Hepatocyte (in vitro differentiated cells): Measurements from ENCODE around the gene CNOT6L. TPM values are rescaled to one million over a fixed set of nuclear protein-coding genes. Genes with fewer than 3 reads are reported as not detected.

Experiments
- DNase-seq: peaks from one replicate; pipeline ENCODE4 v3.0.0-alpha.2; 2016; ENCODE audit warnings: low spot score
- H2AFZ ChIP-seq: fragments of 200-600 bp; sonication (generic); 2 replicates; pipeline ENCODE4 v1.6.0; 2016; ENCODE audit warnings: antibody characterized with exemption, mild to moderate bottlenecking
- H3K27ac ChIP-seq: fragments of 200-600 bp; sonication (generic); 2 replicates; pipeline ENCODE4 v1.5.1; 2016; ENCODE audit warnings: mild to moderate bottlenecking
- H3K27me3 ChIP-seq: fragments of 200-600 bp; sonication (generic); 2 replicates; pipeline ENCODE4 v1.6.1; 2016
- H3K36me3 ChIP-seq: fragments of 200-600 bp; sonication (generic); replicated peaks from 2 replicates; pipeline ENCODE4 v1.5.1; 2016; ENCODE audit warnings: low read depth; ENCODE audit not compliant: insufficient read depth
- H3K4me1 ChIP-seq: fragments of 200-600 bp; sonication (generic); 2 replicates; pipeline ENCODE4 v1.5.1; 2016; ENCODE audit warnings: mild to moderate bottlenecking, moderate library complexity; ENCODE audit not compliant: insufficient read depth
- H3K4me2 ChIP-seq: fragments of 200-600 bp; sonication (generic); 2 replicates; pipeline ENCODE4 v1.6.0; 2016
- H3K4me3 ChIP-seq: fragments of 200-600 bp; sonication (generic); 2 replicates; pipeline ENCODE4 v1.5.1; 2016; ENCODE audit warnings: mild to moderate bottlenecking
- H3K79me2 ChIP-seq: fragments of 200-600 bp; sonication (generic); 2 replicates; pipeline ENCODE4 v1.6.0; 2017; ENCODE audit warnings: mild to moderate bottlenecking
- H3K9me2 ChIP-seq: fragments of 200-600 bp; sonication (generic); replicated peaks from 2 replicates; pipeline ENCODE4 v1.6.0; 2017; ENCODE audit warnings: mild to moderate bottlenecking; ENCODE audit not compliant: insufficient read depth
- H3K9me3 ChIP-seq: fragments of 200-600 bp; sonication (generic); 2 replicates; pipeline ENCODE4 v1.5.1; 2016; ENCODE audit warnings: low read depth, mild to moderate bottlenecking
- H4K20me1 ChIP-seq: fragments of 200-600 bp; sonication (generic); 2 replicates; pipeline ENCODE4 v1.6.0; 2016; ENCODE audit warnings: mild to moderate bottlenecking; ENCODE audit not compliant: insufficient read depth, poor library complexity, severe bottlenecking
- CTCF ChIP-seq: fragments of 200-600 bp; sonication (generic); IDR thresholded peaks from 2 replicates; pipeline ENCODE4 v1.5.1; 2016; ENCODE audit warnings: antibody characterized with exemption, mild to moderate bottlenecking; ENCODE audit not compliant: poor library complexity
- EZH2 ChIP-seq: fragments of 200-600 bp; sonication (generic); IDR thresholded peaks from 2 replicates; pipeline ENCODE4 v1.6.1; 2016; ENCODE audit warnings: antibody characterized with exemption, mild to moderate bottlenecking, borderline replicate concordance
- EZH2phosphoT487 ChIP-seq: fragments of 200-600 bp; sonication (generic); IDR thresholded peaks from one replicate; pipeline ENCODE4 v1.6.1; 2018; ENCODE audit warnings: antibody characterized with exemption, mild to moderate bottlenecking, low read depth, moderate library complexity; ENCODE audit not compliant: unreplicated experiment, severe bottlenecking
- WGBS: methylation state at CpG from one replicate; pipeline ENCODE4 v1.1.6; 2016; ENCODE audit warnings: low lambda C conversion rate; ENCODE audit errors: missing lambda C conversion rate; 5-methylcytosine and 5-hydroxymethylcytosine counted together
- polyA plus RNA-seq: library from polyadenylated mRNA; unstranded; fragments of >200 nt; fragmentation: Nextera tagmentation; extraction: Ambion mirVana; gene quantifications from 2 replicates; pipeline ENCODE4 v1.2.1, GENCODE V29; 2016
- total RNA-seq: library from RNA; depleted of rRNA; stranded (reverse); fragments of >200 nt; gene quantifications from 2 replicates; pipeline ENCODE4 v1.2.3, GENCODE V29; 2014

The CNOT6L gene
- total and polyA plus RNA-seq, 2 experiments from 2014 or later: 7.7 to 20.4 TPM

DNA sequence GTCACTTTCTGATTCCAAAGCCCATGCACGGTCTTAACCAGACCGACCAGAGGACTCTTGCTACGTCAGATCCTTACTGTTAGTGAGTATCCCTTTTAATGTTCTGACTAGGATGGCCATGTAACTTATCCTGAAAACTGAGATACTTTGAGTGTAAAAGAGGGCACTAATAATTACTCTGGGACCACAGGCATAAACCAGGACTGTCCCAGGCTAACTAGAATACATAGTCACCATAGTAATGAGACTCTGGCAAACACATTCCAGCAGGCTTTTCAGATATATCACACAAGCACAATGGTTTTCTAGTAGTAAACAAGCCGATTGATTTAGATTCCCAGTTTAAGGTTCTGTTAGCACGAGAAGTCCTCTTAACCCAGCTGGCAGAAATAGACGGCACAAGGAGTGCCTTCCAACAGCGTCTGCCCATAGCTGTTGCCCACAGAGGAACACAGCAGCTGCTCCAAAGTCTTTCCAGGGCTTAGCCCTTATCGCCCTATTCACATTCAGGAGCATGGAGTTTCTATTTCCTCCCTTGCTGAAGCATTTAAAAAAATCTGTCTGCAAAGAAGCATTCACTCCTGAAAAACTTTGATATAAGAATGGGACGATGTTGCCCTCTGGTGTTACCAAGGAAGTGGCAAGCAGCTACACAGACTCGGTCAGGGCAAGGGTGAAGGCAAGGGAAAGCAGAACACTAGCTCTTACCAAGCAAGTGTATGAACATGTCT, 121.1 kb downstream of the CNOT6L start:
- TF ChIP-seq EZH2 (no peak), EZH2phosphoT487 (no peak), CTCF (peak; percentile 54)

DNA sequence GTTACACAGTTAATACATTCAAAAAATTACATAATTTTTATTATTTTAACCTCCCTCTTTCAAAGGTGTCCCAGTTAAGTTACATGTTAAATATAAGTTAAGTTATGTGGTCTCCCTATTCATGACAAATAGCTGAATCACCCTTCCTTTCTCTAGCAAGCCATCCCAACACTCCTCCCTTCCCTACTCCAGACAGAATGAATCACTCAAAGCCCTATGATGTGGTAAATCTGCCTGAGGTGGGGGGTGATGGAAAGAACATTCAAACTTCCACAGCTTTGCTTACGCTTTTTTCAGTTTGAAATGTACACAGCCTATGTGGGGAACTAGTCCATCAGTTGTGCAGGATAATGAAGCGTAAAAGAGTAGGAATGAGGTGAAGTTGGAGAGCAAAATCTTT, 123.4 kb downstream of the CNOT6L start:
- WGBS: 85% methylated on average over 2 of the region's 2 CpGs
- Histone ChIP-seq H3K4me2 (no peak overlapping the region), H3K4me3 (no peak overlapping the region), H4K20me1 (no peaks in the 10 kb centered on the region), H3K79me2 (no peaks in the 10 kb centered on the region), H3K9me3 (no peaks in the 10 kb centered on the region), H3K4me1 (peaks cover 19% of the 10 kb centered on the region), H3K36me3 (no peaks in the 10 kb centered on the region), H3K27ac (no peak overlapping the region), H3K27me3 (no peaks in the 10 kb centered on the region), H2AFZ (no peak overlapping the region), H3K9me2 (no peaks in the 10 kb centered on the region)
- peak; percentile 27 for DNase-seq
- TF ChIP-seq EZH2: no peak
- TF ChIP-seq CTCF: no peak
- TF ChIP-seq EZH2phosphoT487: no peak

More for the DNA sequence above, 121.1 kb downstream of the CNOT6L start:
- Histone ChIP-seq H3K4me2 (peak overlapping the region; percentile 46), H3K9me2 (no peaks in the 10 kb centered on the region), H3K36me3 (no peaks in the 10 kb centered on the region), H3K9me3 (no peaks in the 10 kb centered on the region), H3K27ac (peak overlapping the region; percentile 14), H3K4me3 (no peak overlapping the region), H2AFZ (peak overlapping the region; percentile 2), H3K79me2 (no peaks in the 10 kb centered on the region), H3K27me3 (no peaks in the 10 kb centered on the region), H3K4me1 (peaks cover 19% of the 10 kb centered on the region), H4K20me1 (no peaks in the 10 kb centered on the region)
- peak; percentile 68 for DNase-seq
- WGBS: 49% methylated on average over 10 of the region's 10 CpGs

DNA sequence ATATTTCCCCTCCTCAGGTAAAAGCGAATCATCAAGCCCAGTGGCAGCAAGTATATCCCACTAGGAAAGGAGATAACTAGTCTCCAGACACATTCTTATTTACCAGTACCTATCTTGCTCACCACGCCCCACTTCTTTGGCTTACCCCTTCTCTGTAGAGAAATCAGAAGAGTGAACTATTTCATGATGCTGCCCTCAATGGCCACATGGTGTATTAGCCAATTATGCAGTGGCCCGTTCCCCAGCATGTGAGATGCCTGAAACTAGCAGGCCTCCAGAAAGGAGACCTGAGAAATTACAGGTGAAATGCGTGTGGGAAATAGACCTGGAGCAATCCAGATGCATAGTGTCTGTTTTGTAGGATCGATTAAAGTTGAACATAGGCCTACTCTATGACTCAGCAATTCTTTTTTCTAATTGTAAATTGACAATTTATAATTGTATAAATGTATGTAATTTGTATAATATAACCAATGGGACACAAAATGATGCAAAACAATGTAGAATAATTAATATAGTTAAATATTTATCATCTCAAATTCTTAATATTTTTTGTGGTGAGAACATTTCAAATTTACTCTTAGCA, 126.2 kb downstream of the CNOT6L start:
- Histone ChIP-seq H4K20me1 (no peaks in the 10 kb centered on the region), H3K4me2 (no peak overlapping the region), H3K79me2 (no peaks in the 10 kb centered on the region), H3K27ac (no peak overlapping the region), H3K36me3 (no peaks in the 10 kb centered on the region), H3K4me3 (no peak overlapping the region), H2AFZ (no peak overlapping the region), H3K9me3 (no peaks in the 10 kb centered on the region), H3K9me2 (no peaks in the 10 kb centered on the region), H3K27me3 (no peaks in the 10 kb centered on the region), H3K4me1 (peaks cover 6% of the 10 kb centered on the region)
- no peak for TF ChIP-seq EZH2phosphoT487
- no peak for TF ChIP-seq CTCF
- TF ChIP-seq EZH2: no peak
- no peak for DNase-seq
- 94% methylated on average over 5 of the region's 5 CpGs for WGBS
